Measurements from ENCODE around the gene RAB18.

- TF ChIP-seq CTCF (IDR thresholded peaks at IDR 0.05) (no peak), POLR2A (IDR thresholded peaks at IDR 0.05) (no peak)
Observed at GRCh38 chr10:27578316-27578715, 74.2 kb downstream of the RAB18 start.
